ENCODE results near the gene SLC39A8.
"Not testable (repeated sequence)": the region's sequence is repeated elsewhere in the genome, so short reads cannot be mapped to it uniquely, and the experiment has no call there.

SLC39A8 gene

DNA sequence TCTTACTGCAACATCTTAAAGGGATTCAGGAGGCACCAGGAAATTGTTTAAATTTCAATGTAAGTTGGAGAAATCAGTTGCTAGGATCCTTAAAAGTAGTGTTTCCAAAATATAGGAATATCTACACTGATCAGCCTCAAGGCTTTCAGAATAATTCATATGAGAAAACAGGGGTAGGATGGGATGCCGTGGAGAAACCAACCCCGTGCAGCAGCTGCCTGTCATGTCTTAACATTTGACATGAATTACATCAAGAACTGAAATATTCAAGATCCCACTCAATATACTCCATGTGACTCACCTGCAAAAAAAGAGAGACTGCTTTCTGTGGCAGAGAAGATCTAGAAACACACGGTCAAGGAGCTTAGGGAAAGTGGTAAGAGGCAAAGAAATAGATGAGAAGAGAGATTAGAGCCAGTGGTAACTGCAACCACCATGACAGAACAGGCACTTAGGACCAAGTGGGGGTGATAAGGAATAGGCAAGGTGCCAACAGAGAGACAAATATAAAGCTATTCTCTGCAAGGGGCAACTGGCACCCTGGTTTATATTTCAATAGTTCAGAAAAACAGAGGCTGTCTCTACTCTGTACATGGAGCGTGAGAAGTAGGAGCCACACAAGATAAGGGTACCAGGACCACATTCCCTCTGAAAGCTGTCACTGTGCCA lies 64.0 kb downstream of the SLC39A8 start (continued):
- TF ChIP-seq, protein P1, sequence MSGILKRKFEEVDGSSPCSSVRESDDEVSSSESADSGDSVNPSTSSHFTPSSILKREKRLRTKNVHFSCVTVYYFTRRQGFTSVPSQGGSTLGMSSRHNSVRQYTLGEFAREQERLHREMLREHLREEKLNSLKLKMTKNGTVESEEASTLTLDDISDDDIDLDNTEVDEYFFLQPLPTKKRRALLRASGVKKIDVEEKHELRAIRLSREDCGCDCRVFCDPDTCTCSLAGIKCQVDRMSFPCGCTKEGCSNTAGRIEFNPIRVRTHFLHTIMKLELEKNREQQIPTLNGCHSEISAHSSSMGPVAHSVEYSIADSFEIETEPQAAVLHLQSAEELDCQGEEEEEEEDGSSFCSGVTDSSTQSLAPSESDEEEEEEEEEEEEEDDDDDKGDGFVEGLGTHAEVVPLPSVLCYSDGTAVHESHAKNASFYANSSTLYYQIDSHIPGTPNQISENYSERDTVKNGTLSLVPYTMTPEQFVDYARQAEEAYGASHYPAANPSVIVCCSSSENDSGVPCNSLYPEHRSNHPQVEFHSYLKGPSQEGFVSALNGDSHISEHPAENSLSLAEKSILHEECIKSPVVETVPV (CRISPR knock-in tag; IDR thresholded peaks at IDR 0.05) = no peak
- TF ChIP-seq TOX (CRISPR knock-in tag; IDR thresholded peaks at IDR 0.05; ENCODE audit: borderline replicate concordance) (no peak), ZNF8 (CRISPR knock-in tag; IDR thresholded peaks at IDR 0.05) (no peak)

- ATAC-seq = not testable (repeated sequence)
Measured at GRCh38 chr4:102273317-102273716, 72.0 kb downstream of the SLC39A8 start.

DNA sequence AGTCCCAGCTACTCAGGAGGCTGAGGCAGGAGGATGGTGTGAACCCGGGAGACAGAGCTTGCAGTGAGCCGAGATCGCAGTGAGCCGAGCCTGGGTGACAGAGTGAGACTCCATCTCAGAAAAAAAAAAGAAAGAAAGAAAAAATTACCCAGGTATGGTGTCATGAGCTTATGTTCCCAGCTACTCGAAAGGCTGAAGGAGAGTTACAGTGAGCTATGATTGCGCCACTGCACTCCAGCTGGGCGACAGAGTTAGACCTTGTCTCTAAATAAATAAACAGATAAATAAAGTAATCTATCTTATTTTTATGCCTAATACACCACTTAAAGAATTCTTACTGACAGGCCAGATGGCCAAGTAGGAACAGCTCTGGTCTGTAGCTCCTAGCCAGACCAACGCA lies 73.0 kb downstream of the SLC39A8 start:
- ATAC-seq = no peak
- no peak for TF ChIP-seq SNAI2 (CRISPR knock-in tag; IDR thresholded peaks at IDR 0.05)
- TF ChIP-seq GLIS3 (CRISPR knock-in tag; IDR thresholded peaks at IDR 0.05) = no peak
- TF ChIP-seq, protein P1 (CRISPR knock-in tag; IDR thresholded peaks at IDR 0.05) = no peak
- TF ChIP-seq, protein P2, sequence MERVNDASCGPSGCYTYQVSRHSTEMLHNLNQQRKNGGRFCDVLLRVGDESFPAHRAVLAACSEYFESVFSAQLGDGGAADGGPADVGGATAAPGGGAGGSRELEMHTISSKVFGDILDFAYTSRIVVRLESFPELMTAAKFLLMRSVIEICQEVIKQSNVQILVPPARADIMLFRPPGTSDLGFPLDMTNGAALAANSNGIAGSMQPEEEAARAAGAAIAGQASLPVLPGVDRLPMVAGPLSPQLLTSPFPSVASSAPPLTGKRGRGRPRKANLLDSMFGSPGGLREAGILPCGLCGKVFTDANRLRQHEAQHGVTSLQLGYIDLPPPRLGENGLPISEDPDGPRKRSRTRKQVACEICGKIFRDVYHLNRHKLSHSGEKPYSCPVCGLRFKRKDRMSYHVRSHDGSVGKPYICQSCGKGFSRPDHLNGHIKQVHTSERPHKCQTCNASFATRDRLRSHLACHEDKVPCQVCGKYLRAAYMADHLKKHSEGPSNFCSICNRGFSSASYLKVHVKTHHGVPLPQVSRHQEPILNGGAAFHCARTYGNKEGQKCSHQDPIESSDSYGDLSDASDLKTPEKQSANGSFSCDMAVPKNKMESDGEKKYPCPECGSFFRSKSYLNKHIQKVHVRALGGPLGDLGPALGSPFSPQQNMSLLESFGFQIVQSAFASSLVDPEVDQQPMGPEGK (CRISPR knock-in tag; IDR thresholded peaks at IDR 0.05; ENCODE audit: borderline replicate concordance) = no peak
- no peak for TF ChIP-seq TSHZ2 (CRISPR knock-in tag; IDR thresholded peaks at IDR 0.05)
- TF ChIP-seq ESRRG (CRISPR knock-in tag; IDR thresholded peaks at IDR 0.05) = no peak
- no peak for TF ChIP-seq ZNF565 (CRISPR knock-in tag; conservative IDR thresholded peaks at IDR 0.05; ENCODE audit: low read depth)
- TF ChIP-seq PPARA (CRISPR knock-in tag; IDR thresholded peaks at IDR 0.05; ENCODE audit: borderline replicate concordance) = no peak
- no peak for TF ChIP-seq ARNTL (CRISPR knock-in tag; IDR thresholded peaks at IDR 0.05; ENCODE audit: borderline replicate concordance, low read depth)
- TF ChIP-seq TOX (CRISPR knock-in tag; IDR thresholded peaks at IDR 0.05; ENCODE audit: borderline replicate concordance) = no peak
- no peak for TF ChIP-seq ZFP30 (CRISPR knock-in tag; IDR thresholded peaks at IDR 0.05)
- no peak for TF ChIP-seq BACH2 (CRISPR knock-in tag; IDR thresholded peaks at IDR 0.05; ENCODE audit: borderline replicate concordance)
- no peak for TF ChIP-seq ISL1 (CRISPR knock-in tag; IDR thresholded peaks at IDR 0.05)
- no peak for TF ChIP-seq OSR1 (CRISPR knock-in tag; IDR thresholded peaks at IDR 0.05)
- TF ChIP-seq, protein P3, sequence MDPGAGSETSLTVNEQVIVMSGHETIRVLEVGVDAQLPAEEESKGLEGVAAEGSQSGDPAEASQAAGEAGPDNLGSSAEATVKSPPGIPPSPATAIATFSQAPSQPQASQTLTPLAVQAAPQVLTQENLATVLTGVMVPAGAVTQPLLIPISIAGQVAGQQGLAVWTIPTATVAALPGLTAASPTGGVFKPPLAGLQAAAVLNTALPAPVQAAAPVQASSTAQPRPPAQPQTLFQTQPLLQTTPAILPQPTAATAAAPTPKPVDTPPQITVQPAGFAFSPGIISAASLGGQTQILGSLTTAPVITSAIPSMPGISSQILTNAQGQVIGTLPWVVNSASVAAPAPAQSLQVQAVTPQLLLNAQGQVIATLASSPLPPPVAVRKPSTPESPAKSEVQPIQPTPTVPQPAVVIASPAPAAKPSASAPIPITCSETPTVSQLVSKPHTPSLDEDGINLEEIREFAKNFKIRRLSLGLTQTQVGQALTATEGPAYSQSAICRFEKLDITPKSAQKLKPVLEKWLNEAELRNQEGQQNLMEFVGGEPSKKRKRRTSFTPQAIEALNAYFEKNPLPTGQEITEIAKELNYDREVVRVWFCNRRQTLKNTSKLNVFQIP (CRISPR knock-in tag; IDR thresholded peaks at IDR 0.05; ENCODE audit: borderline replicate concordance, low read depth) = no peak
- no peak for TF ChIP-seq CSDC2 (CRISPR knock-in tag; IDR thresholded peaks at IDR 0.05)
- no peak for TF ChIP-seq RARB (CRISPR knock-in tag; IDR thresholded peaks at IDR 0.05)
- TF ChIP-seq CREB5 (CRISPR knock-in tag; IDR thresholded peaks at IDR 0.05; ENCODE audit: low read depth) = no peak
- no peak for TF ChIP-seq ZC3H10 (CRISPR knock-in tag; IDR thresholded peaks at IDR 0.05)
- no peak for TF ChIP-seq TCF4 (CRISPR knock-in tag; IDR thresholded peaks at IDR 0.05; ENCODE audit: borderline replicate concordance)
